HL-60 (cell line): ENCODE results near the gene HPSE2.

Experiments
- DNase-seq, 2 experiments: peaks; one replicate each; pipeline ENCODE4 v3.0.0-alpha.2; 2010 to 2020; ENCODE audit warnings: low read depth in 1 of 2, low spot score in 1 of 2
- H3K27ac ChIP-seq: fragments of 250-450 bp; sonication (Bioruptor Pico); replicated peaks from 2 replicates; pipeline ENCODE4 v1.5.1; 2020; ENCODE audit warnings: mild to moderate bottlenecking, moderate library complexity
- H3K27me3 ChIP-seq: fragments of 250-450 bp; sonication (Bioruptor Pico); 2 replicates; pipeline ENCODE4 v1.5.1; 2021; ENCODE audit warnings: mild to moderate bottlenecking, moderate library complexity; ENCODE audit not compliant: insufficient read depth, poor library complexity, severe bottlenecking
- H3K4me3 ChIP-seq: replicated peaks from 2 replicates; pipeline ENCODE4 v1.5.1; 2011; ENCODE audit warnings: mild to moderate bottlenecking, control low read depth, low read length; ENCODE audit not compliant: insufficient read depth
- GABPA ChIP-seq: IDR thresholded peaks from 2 replicates; pipeline ENCODE4 v1.6.1; 2012; ENCODE audit warnings: low read depth
- POLR2AphosphoS5 ChIP-seq: IDR thresholded peaks from 2 replicates; pipeline ENCODE4 v1.6.1; 2012; ENCODE audit warnings: low read depth
- REST ChIP-seq: IDR thresholded peaks from 2 replicates; pipeline ENCODE4 v1.6.1; 2012; ENCODE audit warnings: low read depth; ENCODE audit not compliant: insufficient replicate concordance
- SPI1 ChIP-seq: IDR thresholded peaks from 2 replicates; pipeline ENCODE4 v1.6.1; 2012; ENCODE audit warnings: low read depth, mild to moderate bottlenecking, borderline replicate concordance
- TF ChIP-seq, protein P1 (sequence below): IDR thresholded peaks from one replicate; pipeline ENCODE4 v1.5.1; 2011; ENCODE audit warnings: low read length, control low read depth, inconsistent platforms; ENCODE audit not compliant: insufficient read depth

HPSE2 gene

DNA sequence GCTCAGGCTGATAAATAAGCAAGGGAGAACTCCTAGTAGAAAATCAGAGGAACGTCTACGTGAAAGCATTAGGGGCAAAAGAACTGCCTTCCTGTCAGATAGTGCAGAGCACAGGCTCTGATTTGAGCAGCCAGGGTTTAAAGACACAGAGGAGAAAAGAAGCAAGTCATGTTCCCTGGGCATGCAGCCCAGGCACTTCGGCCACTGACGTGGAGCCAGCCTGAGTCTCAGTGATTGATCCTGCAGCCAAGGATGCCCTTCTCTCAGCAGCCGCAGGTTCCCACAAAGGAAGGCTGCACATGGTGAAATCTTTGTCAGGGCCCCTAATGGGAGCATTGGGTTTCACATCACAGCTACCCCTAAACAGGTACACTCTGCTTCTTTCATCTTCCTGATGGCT lies 627.2 kb downstream of the HPSE2 start:
- H3K27me3 ChIP-seq: peaks cover 2% of the 10 kb centered on the region
- H3K4me3 ChIP-seq: no peak overlapping the region
- TF ChIP-seq POLR2AphosphoS5: no peak
- TF ChIP-seq, protein P1, sequence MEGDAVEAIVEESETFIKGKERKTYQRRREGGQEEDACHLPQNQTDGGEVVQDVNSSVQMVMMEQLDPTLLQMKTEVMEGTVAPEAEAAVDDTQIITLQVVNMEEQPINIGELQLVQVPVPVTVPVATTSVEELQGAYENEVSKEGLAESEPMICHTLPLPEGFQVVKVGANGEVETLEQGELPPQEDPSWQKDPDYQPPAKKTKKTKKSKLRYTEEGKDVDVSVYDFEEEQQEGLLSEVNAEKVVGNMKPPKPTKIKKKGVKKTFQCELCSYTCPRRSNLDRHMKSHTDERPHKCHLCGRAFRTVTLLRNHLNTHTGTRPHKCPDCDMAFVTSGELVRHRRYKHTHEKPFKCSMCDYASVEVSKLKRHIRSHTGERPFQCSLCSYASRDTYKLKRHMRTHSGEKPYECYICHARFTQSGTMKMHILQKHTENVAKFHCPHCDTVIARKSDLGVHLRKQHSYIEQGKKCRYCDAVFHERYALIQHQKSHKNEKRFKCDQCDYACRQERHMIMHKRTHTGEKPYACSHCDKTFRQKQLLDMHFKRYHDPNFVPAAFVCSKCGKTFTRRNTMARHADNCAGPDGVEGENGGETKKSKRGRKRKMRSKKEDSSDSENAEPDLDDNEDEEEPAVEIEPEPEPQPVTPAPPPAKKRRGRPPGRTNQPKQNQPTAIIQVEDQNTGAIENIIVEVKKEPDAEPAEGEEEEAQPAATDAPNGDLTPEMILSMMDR: no peak
- no peak for TF ChIP-seq SPI1
- no peak for TF ChIP-seq REST
- no peak for TF ChIP-seq GABPA
- no peak for DNase-seq
- H3K27ac ChIP-seq: no peak overlapping the region

- Histone ChIP-seq H3K27ac (no peak overlapping the region), H3K27me3 (no peaks in the 10 kb centered on the region), H3K4me3 (no peak overlapping the region)
- TF ChIP-seq REST (no peak), GABPA (no peak), SPI1 (no peak), POLR2AphosphoS5 (no peak)
- TF ChIP-seq, protein P1: no peak
- no peak for DNase-seq
Measured at GRCh38 chr10:98602224-98602623, 633.4 kb downstream of the HPSE2 start.

DNA sequence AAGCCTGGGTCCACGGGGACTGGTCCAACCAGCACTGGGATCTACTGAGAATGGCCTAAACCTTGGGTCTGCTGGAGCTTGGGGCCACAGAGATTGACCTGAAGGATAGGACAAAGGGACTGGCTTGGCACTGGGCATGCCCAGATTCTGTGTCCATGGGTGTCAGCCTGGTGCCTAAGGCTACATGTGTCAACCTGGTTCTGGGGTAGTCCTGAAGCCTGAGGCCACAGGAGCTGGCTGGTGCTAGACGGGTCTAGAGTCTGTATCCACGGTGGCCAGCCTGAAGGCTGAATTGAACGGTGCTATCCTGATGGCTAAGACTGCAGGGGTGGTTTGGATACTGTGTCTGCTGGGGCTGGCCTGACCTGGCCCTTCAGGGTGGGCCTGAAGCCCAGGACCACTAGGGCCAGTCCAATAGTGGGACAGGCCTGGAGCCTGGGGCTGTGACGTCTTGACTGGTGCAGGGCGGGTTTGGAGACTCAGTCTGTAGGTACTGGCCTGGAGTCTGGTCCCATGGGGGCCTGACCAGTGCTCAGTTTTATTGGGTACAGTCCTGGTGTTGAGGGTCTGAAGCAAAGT lies 636.5 kb downstream of the HPSE2 start:
- Histone ChIP-seq H3K4me3 (no peak overlapping the region), H3K27ac (no peak overlapping the region), H3K27me3 (no peaks in the 10 kb centered on the region)
- DNase-seq: no peak
- TF ChIP-seq, protein P1: no peak
- TF ChIP-seq REST (no peak), SPI1 (no peak), POLR2AphosphoS5 (no peak), GABPA (no peak)
